ENCODE results near the gene CTU2.

GRCh38 chr16:88741368-88741767, 35.1 kb downstream of the CTU2 start:
- TF ChIP-seq CTCF (IDR thresholded peaks at IDR 0.05) (no peak), POLR2A (IDR thresholded peaks at IDR 0.05) (no peak), POLR2AphosphoS5 (IDR thresholded peaks at IDR 0.05) (no peak)

Data from stomach (tissue), 4 donors.